ENCODE results near the gene TRIM29. TPM values are rescaled to one million over a fixed set of nuclear protein-coding genes. Genes with fewer than 3 reads are reported as not detected.

The TRIM29 gene
- total and polyA plus RNA-seq, 2 of the 13 experiments (the other 11 are each of a cell fraction or from before 2014, with no cell fraction given), result 0.86 TPM

DNA sequence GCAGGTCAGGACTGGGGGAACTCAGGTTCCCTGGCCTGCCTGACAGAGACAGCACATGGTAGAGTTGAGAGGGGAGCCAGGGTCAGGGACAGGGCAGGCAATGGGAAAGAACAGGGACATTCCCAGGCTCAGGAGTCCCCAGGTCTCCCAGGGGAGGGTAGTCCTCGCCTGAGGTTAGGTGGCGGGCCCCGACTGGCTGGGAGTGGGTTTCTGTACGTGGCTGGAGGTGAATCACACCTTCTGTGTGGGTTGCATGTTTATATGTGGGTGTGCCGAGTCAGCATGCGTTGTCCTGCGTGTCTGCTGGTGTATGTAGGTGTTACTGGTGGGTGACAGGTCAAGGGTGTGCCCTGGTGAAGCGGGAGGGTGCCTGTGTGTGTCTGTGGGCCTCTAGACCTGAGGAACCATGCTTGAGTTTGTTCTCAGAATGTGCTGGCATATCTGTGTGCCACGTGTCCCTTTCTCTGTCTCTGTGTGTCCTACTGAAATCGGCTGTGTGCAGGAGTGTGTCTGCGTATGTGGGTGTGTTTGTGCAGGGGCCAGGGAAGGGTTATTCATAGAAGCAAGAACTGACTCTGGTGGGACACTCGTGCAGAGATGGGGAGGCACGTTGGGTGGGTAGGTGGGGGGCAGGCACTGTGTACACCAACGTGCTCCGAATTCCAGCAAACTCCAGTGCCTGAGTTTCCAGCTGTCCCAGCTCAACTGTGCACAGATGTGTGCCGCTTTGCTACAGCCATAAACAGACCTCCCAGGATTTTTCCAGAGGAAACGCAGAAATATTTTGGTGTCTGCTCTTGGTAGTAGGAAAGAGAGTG lies 49.1 kb upstream of the TRIM29 start (continued):
- TF ChIP-seq ARNT2 (CRISPR knock-in tag; IDR thresholded peaks at IDR 0.05; ENCODE audit: low read depth) (no peak; the same call in 1 of the 2 replicates), POGK (CRISPR knock-in tag; conservative IDR thresholded peaks at IDR 0.05) (peak; percentile 67; the same call in 1 of the 2 replicates), ZSCAN25 (CRISPR knock-in tag; IDR thresholded peaks at IDR 0.05) (peak; percentile 31; the same call in 1 of the 2 replicates), ZNF547 (CRISPR knock-in tag; IDR thresholded peaks at IDR 0.05) (0 out of 2 replicates have a peak, but pooled peaks have one; percentile 41), THAP11 (CRISPR knock-in tag; IDR thresholded peaks at IDR 0.05) (no peak), HNRNPUL1 (IDR thresholded peaks at IDR 0.05; ENCODE audit: low read depth, low read length) (no peak), ZNF724P (CRISPR knock-in tag; IDR thresholded peaks at IDR 0.05; ENCODE audit: borderline replicate concordance) (no peak), ZNF263 (CRISPR knock-in tag; IDR thresholded peaks at IDR 0.05) (peak; percentile 61), ELF1 (CRISPR knock-in tag; IDR thresholded peaks at IDR 0.05) (no peak), PRDM15 (CRISPR knock-in tag; IDR thresholded peaks at IDR 0.05) (peak; percentile 98), SAP130 (CRISPR knock-in tag; IDR thresholded peaks at IDR 0.05; ENCODE audit: low read depth) (peak; percentile 29; the same call in 1 of the 2 replicates), ZNF501 (CRISPR knock-in tag; IDR thresholded peaks at IDR 0.05) (0 out of 2 replicates have a peak, but pooled peaks have one; percentile 13), NFIB (CRISPR knock-in tag; IDR thresholded peaks at IDR 0.05; ENCODE audit: borderline replicate concordance) (no peak), MAFF (IDR thresholded peaks at IDR 0.05; ENCODE audit: low read depth, low read length) (peak; percentile 60; the same call in 1 of the 2 replicates), MTA1 (CRISPR knock-in tag; IDR thresholded peaks at IDR 0.05; ENCODE audit: borderline replicate concordance) (peak; percentile 20; the same call in 1 of the 2 replicates), SMAD9 (CRISPR knock-in tag; IDR thresholded peaks at IDR 0.05) (0 out of 2 replicates have a peak, but pooled peaks have one; percentile 10)
- TF ChIP-seq, protein P1, sequence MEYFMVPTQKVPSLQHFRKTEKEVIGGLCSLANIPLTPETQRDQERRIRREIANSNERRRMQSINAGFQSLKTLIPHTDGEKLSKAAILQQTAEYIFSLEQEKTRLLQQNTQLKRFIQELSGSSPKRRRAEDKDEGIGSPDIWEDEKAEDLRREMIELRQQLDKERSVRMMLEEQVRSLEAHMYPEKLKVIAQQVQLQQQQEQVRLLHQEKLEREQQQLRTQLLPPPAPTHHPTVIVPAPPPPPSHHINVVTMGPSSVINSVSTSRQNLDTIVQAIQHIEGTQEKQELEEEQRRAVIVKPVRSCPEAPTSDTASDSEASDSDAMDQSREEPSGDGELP (IDR thresholded peaks at IDR 0.05; ENCODE audit: borderline replicate concordance, low read depth), result peak; percentile 56; the same call in 1 of the 2 replicates
- TF ChIP-seq, protein P2, sequence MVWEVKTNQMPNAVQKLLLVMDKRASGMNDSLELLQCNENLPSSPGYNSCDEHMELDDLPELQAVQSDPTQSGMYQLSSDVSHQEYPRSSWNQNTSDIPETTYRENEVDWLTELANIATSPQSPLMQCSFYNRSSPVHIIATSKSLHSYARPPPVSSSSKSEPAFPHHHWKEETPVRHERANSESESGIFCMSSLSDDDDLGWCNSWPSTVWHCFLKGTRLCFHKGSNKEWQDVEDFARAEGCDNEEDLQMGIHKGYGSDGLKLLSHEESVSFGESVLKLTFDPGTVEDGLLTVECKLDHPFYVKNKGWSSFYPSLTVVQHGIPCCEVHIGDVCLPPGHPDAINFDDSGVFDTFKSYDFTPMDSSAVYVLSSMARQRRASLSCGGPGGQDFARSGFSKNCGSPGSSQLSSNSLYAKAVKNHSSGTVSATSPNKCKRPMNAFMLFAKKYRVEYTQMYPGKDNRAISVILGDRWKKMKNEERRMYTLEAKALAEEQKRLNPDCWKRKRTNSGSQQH (CRISPR knock-in tag; IDR thresholded peaks at IDR 0.05; ENCODE audit: low read depth), result no peak
- TF ChIP-seq, protein P3, sequence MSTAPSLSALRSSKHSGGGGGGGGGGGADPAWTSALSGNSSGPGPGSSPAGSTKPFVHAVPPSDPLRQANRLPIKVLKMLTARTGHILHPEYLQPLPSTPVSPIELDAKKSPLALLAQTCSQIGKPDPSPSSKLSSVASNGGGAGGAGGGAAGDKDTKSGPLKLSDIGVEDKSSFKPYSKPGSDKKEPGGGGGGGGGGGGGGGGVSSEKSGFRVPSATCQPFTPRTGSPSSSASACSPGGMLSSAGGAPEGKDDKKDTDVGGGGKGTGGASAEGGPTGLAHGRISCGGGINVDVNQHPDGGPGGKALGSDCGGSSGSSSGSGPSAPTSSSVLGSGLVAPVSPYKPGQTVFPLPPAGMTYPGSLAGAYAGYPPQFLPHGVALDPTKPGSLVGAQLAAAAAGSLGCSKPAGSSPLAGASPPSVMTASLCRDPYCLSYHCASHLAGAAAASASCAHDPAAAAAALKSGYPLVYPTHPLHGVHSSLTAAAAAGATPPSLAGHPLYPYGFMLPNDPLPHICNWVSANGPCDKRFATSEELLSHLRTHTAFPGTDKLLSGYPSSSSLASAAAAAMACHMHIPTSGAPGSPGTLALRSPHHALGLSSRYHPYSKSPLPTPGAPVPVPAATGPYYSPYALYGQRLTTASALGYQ (CRISPR knock-in tag; IDR thresholded peaks at IDR 0.05), result no peak

Measured in HepG2 (cell line).